ENCODE measurements around the gene C8G.

The C8G gene

GRCh38 chr9:136935651-136936050 is 9.4 kb upstream of the C8G start:
- Histone ChIP-seq H3K4me3 (ENCODE audit: low read length) (no peak overlapping the region), H3K27me3 (ENCODE audit: insufficient read depth, low read length) (no peaks in the 10 kb centered on the region), H3K36me3 (ENCODE audit: insufficient read depth, low read length) (peaks cover 21% of the 10 kb centered on the region), H3K4me1 (ENCODE audit: insufficient read depth, low read length) (no peaks in the 10 kb centered on the region), H3K9ac (ENCODE audit: low read depth, low read length) (no peak overlapping the region), H3K9me3 (ENCODE audit: insufficient read depth, low read depth, low read length) (no peaks in the 10 kb centered on the region), H3K27ac (ENCODE audit: low read depth, low read length) (no peak overlapping the region)
- WGBS, result 96% methylated on average over 3 of the region's 3 CpGs

- Histone ChIP-seq H3K36me3 (ENCODE audit: insufficient read depth, low read length) (peaks cover 31% of the 10 kb centered on the region), H3K27ac (ENCODE audit: low read depth, low read length) (no peak overlapping the region), H3K4me1 (ENCODE audit: insufficient read depth, low read length) (no peaks in the 10 kb centered on the region), H3K27me3 (ENCODE audit: insufficient read depth, low read length) (no peaks in the 10 kb centered on the region), H3K4me3 (ENCODE audit: low read length) (no peak overlapping the region), H3K9ac (ENCODE audit: low read depth, low read length) (no peak overlapping the region), H3K9me3 (ENCODE audit: insufficient read depth, low read depth, low read length) (no peaks in the 10 kb centered on the region)
- 91% methylated on average over 8 of the region's 8 CpGs for WGBS
Measured at GRCh38 chr9:136936645-136937170, 8.3 kb upstream of the C8G start.

GRCh38 chr9:136937186-136938001 is 7.6 kb upstream of the C8G start:
- peaks cover 35% of the 10 kb centered on the region for H3K36me3 ChIP-seq (ENCODE audit: insufficient read depth, low read length)
- no peaks in the 10 kb centered on the region for H3K27me3 ChIP-seq (ENCODE audit: insufficient read depth, low read length)
- no peak overlapping the region for H3K4me3 ChIP-seq (ENCODE audit: low read length)
- no peak overlapping the region for H3K27ac ChIP-seq (ENCODE audit: low read depth, low read length)
- no peaks in the 10 kb centered on the region for H3K9me3 ChIP-seq (ENCODE audit: insufficient read depth, low read depth, low read length)
- H3K9ac ChIP-seq (ENCODE audit: low read depth, low read length), result no peak overlapping the region
- no peaks in the 10 kb centered on the region for H3K4me1 ChIP-seq (ENCODE audit: insufficient read depth, low read length)
- 96% methylated on average over 15 of the region's 15 CpGs for WGBS

GRCh38 chr9:136939431-136939995 is 5.5 kb upstream of the C8G start:
- no peak overlapping the region for H3K27ac ChIP-seq (ENCODE audit: low read depth, low read length)
- WGBS, result 95% methylated on average over 28 of the region's 28 CpGs
- no peak overlapping the region for H3K4me3 ChIP-seq (ENCODE audit: low read length)
- H3K9me3 ChIP-seq (ENCODE audit: insufficient read depth, low read depth, low read length), result no peaks in the 10 kb centered on the region
- no peaks in the 10 kb centered on the region for H3K4me1 ChIP-seq (ENCODE audit: insufficient read depth, low read length)
- no peaks in the 10 kb centered on the region for H3K27me3 ChIP-seq (ENCODE audit: insufficient read depth, low read length)
- peaks cover 40% of the 10 kb centered on the region for H3K36me3 ChIP-seq (ENCODE audit: insufficient read depth, low read length)
- no peak overlapping the region for H3K9ac ChIP-seq (ENCODE audit: low read depth, low read length)

- H3K9me3 ChIP-seq (ENCODE audit: insufficient read depth, low read depth, low read length), result no peaks in the 10 kb centered on the region
- H3K4me3 ChIP-seq (ENCODE audit: low read length), result no peak overlapping the region
- WGBS, result 96% methylated on average over 16 of the region's 16 CpGs
- H3K36me3 ChIP-seq (ENCODE audit: insufficient read depth, low read length), result peaks cover 40% of the 10 kb centered on the region
- no peak overlapping the region for H3K27ac ChIP-seq (ENCODE audit: low read depth, low read length)
- H3K9ac ChIP-seq (ENCODE audit: low read depth, low read length), result no peak overlapping the region
- no peaks in the 10 kb centered on the region for H3K4me1 ChIP-seq (ENCODE audit: insufficient read depth, low read length)
- H3K27me3 ChIP-seq (ENCODE audit: insufficient read depth, low read length), result no peaks in the 10 kb centered on the region
Measured at GRCh38 chr9:136939996-136940525, 5.0 kb upstream of the C8G start.

GRCh38 chr9:136940526-136941230 is 4.4 kb upstream of the C8G start:
- Histone ChIP-seq H3K4me1 (ENCODE audit: insufficient read depth, low read length) (no peaks in the 10 kb centered on the region), H3K9ac (ENCODE audit: low read depth, low read length) (no peak overlapping the region), H3K36me3 (ENCODE audit: insufficient read depth, low read length) (peaks cover 40% of the 10 kb centered on the region), H3K4me3 (ENCODE audit: low read length) (no peak overlapping the region), H3K27ac (ENCODE audit: low read depth, low read length) (no peak overlapping the region), H3K9me3 (ENCODE audit: insufficient read depth, low read depth, low read length) (no peaks in the 10 kb centered on the region), H3K27me3 (ENCODE audit: insufficient read depth, low read length) (no peaks in the 10 kb centered on the region)
- WGBS, result 96% methylated on average over 42 of the region's 42 CpGs

GRCh38 chr9:136941231-136942111 is 3.6 kb upstream of the C8G start:
- WGBS, result 96% methylated on average over 55 of the region's 55 CpGs
- Histone ChIP-seq H3K27ac (ENCODE audit: low read depth, low read length) (no peak overlapping the region), H3K9ac (ENCODE audit: low read depth, low read length) (no peak overlapping the region), H3K27me3 (ENCODE audit: insufficient read depth, low read length) (no peaks in the 10 kb centered on the region), H3K4me1 (ENCODE audit: insufficient read depth, low read length) (no peaks in the 10 kb centered on the region), H3K9me3 (ENCODE audit: insufficient read depth, low read depth, low read length) (no peaks in the 10 kb centered on the region), H3K4me3 (ENCODE audit: low read length) (no peak overlapping the region), H3K36me3 (ENCODE audit: insufficient read depth, low read length) (peaks cover 40% of the 10 kb centered on the region)

GRCh38 chr9:136942112-136942880 is 2.7 kb upstream of the C8G start:
- no peak overlapping the region for H3K9ac ChIP-seq (ENCODE audit: low read depth, low read length)
- no peaks in the 10 kb centered on the region for H3K9me3 ChIP-seq (ENCODE audit: insufficient read depth, low read depth, low read length)
- H3K27ac ChIP-seq (ENCODE audit: low read depth, low read length), result no peak overlapping the region
- H3K36me3 ChIP-seq (ENCODE audit: insufficient read depth, low read length), result peaks cover 40% of the 10 kb centered on the region
- no peak overlapping the region for H3K4me3 ChIP-seq (ENCODE audit: low read length)
- WGBS, result 95% methylated on average over 60 of the region's 60 CpGs
- H3K27me3 ChIP-seq (ENCODE audit: insufficient read depth, low read length), result no peaks in the 10 kb centered on the region
- H3K4me1 ChIP-seq (ENCODE audit: insufficient read depth, low read length), result no peaks in the 10 kb centered on the region

GRCh38 chr9:136942881-136943230 is 2.2 kb upstream of the C8G start:
- Histone ChIP-seq H3K27ac (ENCODE audit: low read depth, low read length) (no peak overlapping the region), H3K9ac (ENCODE audit: low read depth, low read length) (no peak overlapping the region), H3K4me3 (ENCODE audit: low read length) (no peak overlapping the region), H3K36me3 (ENCODE audit: insufficient read depth, low read length) (peaks cover 40% of the 10 kb centered on the region), H3K9me3 (ENCODE audit: insufficient read depth, low read depth, low read length) (no peaks in the 10 kb centered on the region), H3K27me3 (ENCODE audit: insufficient read depth, low read length) (no peaks in the 10 kb centered on the region), H3K4me1 (ENCODE audit: insufficient read depth, low read length) (no peaks in the 10 kb centered on the region; the same call in 1 of the 2 replicates)
- 97% methylated on average over 16 of the region's 16 CpGs for WGBS

Measured in HUES64 (cell line).